ENCODE measurements around the gene XRCC2.
"Not testable (repeated sequence)": the region's sequence is repeated elsewhere in the genome, so short reads cannot be mapped to it uniquely, and the experiment has no call there.

Gene XRCC2

DNA sequence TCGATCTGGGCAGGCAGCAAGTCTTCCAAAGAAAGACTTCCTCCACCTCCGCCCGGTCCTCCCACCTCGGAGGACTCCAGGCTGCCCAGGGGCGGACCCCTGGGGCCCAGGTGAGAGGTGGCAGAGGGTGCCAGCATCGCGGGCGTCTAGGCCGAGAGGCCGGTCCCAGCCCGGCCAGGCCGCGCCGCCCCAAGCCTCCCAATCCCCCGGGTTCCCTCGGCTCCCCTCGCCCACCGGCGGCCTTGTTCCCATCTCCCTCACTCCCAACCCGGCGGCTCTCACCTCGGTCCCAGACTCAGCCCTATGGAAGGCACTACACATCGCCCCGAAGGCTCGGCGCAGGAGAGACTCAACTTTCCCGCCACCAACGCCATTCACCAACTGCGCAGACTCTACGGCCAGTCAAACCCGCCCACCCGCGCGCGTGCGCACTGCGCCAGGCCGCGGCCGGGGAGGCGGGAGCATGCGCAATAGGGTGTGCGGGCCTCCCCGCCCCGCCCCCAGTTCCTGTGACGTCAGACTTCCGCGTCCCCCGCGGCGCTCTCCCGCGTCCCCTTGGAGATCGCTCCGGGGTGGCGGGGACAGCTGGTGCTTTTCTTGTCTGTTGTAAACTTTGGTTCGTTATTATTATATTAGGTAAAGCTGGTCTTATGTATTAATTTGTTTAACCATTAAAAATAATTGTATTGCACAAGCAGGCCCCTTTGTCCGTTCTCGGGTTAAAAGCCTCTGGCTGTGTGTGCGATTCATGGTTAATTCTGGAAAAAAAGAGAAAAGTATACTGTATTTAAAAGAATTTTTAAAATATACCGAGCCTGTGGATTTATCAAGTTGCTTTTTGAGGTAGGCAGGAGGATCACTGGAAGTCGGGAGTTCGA lies at the start of gene XRCC2:
TSS of gene XRCC2 (minus strand) at position 383 of the 878 bp plus-strand sequence. CDS start at position 321, 62 bp downstream.
- DNase-seq (ENCODE audit: low read depth in 1 of 2, low spot score in 1 of 2), result peak; percentile 93 to 96

DNA sequence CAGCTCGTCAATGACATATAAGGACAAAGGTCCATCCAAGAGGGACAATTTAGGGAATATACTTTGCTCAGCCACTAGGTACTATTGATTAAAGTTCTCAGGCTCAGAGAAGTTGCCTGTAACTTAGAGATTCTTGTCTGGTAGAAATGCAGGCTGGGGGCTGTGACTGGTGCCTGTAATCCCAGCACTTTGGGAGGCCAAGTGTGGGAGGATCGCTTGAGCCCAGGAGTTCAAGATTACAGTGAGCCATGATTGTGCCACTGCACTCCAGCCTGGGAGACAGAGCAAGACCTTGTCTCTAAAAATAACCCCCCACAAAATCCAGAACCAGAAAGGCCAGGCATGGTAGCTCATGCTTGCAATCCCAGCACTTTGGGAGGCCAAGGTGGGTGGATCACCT lies 47.4 kb upstream of the XRCC2 start:
- DNase-seq (ENCODE audit: low read depth in 1 of 2, low spot score in 1 of 2), result no peak

DNA sequence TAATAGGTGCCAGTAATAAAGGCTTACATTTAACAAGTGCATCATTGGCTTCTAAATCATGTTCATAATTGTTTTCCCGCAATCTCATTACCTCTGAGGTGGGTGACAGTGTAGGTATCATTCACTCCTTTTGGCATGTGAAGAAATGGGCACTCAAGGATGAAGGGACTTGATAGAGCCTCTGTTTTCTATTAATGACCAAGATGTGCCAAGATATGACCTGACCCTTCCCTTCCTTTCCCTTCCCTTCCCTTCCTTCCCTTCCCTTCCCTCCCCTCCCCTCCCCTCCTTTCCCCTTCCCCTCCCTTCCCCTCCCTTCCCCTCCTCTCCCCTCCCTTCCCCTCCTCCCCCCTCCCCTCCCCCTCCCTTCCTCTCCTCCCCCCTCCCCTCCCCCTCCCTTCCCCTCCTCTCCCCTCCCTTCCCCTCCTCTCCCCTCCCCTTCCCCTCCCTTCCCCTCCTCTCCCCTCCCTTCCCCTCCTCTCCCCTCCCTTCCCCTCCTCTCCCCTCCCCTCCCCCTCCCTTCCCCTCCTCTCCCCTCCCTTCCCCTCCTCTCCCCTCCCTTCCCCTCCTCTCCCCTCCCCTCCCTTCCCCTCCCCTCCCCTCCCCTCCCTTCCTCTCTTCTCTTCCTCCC lies 36.6 kb upstream of the XRCC2 start:
- DNase-seq (ENCODE audit: low read depth in 1 of 2, low spot score in 1 of 2), result not testable (repeated sequence)

DNA sequence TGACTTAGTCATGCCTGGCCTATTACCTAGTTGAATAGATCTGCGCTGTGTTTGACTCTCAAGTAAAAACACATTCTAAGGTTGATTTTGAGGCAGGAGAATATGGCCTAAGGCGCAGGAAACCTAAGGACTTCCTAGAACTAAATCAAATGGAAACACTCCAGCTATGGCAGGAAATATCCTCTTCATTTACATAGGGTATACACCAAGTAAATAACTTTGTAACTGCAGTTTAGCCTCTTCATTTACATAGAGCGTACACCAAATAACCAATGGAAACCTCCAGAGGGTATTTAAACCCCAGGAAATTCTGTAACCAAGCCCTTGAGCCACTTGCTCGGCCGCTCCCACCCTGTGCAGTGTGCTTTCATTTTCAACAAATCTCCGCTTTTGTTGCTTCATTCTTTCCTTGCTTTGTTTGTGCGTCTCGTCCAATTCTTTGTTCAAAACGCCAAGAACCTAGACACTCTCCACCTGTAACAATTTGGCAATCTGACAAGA lies 35.6 kb upstream of the XRCC2 start:
- no peak for DNase-seq (ENCODE audit: low read depth in 1 of 2, low spot score in 1 of 2)

DNA sequence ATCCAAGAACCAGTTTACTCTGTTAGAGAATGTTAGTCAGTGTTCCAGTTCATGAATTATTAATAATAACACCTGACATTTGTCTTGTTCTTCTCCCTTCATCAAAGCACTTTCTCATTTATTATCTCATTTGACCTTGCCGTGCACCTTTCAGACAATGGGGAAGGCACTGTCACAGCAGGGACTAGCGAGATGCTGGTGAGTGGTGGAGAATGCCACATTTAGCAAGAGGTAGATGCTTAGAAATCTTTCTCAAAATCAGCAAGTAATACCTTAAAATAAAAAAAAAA lies 34.2 kb upstream of the XRCC2 start:
- no peak for DNase-seq (ENCODE audit: low read depth in 1 of 2, low spot score in 1 of 2)

DNA sequence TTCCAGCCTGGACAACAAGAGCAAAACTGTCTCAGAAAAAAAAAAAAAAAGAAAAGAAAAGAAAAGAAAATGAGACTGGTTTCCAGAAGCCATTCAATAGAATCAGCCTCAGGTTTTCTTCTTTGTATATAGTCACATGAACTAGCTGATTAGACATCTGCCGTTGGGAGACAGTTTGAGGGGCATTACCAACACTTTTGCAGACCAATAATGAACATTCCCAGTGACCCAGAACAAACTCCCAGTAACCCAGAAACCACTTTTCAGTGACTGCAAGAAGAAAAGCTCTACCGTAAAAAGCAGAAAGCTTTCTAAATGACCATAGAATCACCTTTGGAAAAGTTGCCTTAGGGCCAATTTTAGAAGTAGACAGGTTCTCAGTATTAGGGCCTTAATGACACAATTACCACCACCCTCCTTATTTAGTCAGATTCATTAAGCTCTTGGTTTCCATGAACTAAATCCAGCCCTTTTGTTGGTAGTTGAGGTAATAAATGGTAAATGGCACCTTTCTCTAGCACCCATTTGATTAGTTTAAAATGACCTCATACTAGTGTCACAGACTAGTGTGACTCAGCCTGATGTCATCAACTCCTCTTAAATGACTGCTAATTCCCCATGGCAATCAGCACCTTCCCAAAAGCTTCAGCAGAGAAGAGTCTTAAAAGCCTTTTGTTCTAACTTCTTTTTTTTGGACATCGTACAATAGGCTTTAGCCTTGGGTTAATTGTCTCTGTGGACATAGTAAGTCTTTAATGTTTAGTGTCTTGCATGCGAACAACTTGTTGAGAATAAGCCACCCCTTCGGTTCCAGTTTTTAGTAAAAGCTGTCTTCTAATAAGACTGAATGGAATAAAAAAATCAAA lies 33.6 kb upstream of the XRCC2 start:
- DNase-seq (ENCODE audit: low read depth in 1 of 2, low spot score in 1 of 2), result no peak

DNA sequence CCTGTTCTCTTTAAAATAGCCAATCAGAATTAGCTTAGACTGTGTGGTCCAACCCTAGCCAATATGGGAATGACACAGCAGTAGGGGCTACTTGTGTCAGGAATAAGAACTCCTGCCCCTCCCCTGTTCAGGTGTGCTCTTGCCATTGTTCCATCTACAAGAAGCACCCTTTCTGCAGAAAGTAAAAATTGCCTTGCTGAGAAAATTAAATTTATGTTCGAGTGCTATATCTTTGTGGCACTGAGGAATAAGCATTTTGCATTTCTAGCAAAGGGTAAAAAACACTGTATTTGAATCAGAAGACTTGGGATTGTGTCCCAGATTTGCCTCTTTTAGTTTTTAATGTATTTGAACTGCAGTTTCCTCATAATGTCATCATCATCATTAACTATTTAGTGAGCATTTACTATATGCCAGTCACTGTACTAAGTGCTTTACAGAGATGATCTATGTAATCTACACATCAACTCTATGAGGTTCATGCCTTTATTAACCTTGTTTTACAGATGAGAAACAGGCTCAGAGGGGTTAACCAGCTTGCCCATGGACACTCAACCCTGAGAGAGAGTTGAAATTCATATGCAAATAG lies 28.9 kb upstream of the XRCC2 start:
- no peak for DNase-seq (ENCODE audit: low read depth in 1 of 2, low spot score in 1 of 2)

DNA sequence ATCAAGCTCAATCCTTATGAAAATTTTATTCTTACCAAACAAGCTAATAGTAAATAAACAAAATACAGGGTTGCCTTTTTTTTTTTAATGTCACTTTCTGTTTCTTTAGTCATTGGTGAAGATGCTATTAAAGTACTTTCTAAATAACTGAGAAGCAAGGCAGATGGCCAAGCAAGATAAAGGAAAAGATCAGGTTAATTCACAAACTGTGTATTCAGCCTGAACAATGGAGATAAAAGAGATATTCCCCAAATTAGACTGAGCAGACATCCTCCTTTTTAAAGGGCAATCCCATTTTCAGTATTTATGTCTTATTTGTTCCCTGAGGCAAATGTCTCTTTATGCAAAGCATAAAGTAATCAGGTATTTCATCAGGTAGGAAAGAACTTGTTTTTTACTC lies 23.1 kb upstream of the XRCC2 start:
- no peak for DNase-seq (ENCODE audit: low read depth in 1 of 2, low spot score in 1 of 2)

DNA sequence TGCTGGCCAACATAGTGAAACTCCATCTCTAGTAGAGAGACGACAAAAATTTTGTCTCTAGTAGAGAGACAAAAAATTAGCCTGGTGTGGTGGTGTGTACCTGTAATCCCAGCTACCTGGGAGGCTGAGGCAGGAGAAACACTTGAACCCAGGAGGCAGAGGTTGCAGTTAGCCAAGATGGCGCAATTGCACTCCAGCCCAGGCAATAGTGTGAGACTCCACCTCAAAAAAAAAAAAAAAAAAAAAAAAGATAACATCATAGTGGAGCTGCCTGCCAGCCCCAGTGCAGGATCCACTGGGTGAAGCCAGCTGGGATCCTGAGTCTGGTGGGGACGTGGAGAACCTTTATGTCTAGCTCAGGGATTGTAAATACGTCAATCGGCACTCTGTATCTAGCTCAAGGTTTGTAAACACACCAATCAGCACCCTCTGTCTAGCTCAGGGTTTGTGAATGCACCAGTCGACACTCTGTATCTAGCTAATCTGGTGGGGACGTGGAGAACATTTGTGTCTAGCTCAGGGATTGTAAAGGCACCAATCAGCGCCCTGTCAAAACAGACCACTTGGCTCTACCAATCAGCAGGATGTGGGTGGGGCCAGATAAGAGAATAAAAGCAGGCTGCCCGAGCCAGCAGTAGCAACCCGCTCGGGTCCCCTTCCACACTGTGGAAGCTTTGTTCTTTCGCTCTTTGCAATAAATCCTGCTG lies 21.5 kb upstream of the XRCC2 start:
- DNase-seq (ENCODE audit: low read depth in 1 of 2, low spot score in 1 of 2), result not testable (repeated sequence)

DNA sequence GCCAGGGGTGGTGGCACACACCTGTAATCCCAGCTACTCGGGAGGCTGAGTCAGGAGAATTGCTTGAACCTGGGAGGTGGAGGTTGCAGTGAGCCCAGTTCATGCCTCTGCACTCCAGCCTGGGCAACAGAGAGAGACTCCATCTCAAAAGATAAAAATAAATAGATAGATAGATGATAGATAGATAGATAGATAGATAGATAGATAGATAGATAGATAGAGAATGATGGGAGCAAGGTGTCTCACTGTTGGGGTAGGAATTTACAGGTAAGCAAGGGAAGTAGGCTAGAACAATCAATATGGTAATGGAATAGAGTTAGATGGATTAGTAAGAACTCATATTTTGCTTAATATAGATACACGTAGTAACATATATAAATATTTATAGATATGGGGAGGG lies 16.3 kb upstream of the XRCC2 start:
- DNase-seq (ENCODE audit: low read depth in 1 of 2, low spot score in 1 of 2), result not testable (repeated sequence)

DNA sequence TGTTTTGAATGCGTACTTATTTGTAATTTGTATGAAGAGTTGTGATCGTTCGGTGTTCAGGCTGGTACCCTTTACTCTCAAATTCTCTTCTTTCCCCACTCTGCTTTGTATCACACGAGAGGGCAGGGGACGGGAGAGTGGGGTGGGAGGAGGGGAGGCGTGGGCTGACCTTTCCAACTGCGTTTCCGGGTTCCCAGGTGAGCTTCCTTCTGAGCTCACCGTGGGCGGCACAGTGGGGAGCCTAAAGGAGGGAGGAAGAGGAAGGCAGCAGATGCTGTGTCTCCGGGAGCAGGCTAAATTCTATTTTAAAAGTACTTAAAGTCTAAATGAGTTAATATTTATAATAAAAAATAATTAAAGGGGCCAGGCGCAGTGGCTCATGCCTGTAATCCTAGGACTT lies 7.4 kb upstream of the XRCC2 start:
- no peak for DNase-seq (ENCODE audit: low read depth in 1 of 2, low spot score in 1 of 2)

DNA sequence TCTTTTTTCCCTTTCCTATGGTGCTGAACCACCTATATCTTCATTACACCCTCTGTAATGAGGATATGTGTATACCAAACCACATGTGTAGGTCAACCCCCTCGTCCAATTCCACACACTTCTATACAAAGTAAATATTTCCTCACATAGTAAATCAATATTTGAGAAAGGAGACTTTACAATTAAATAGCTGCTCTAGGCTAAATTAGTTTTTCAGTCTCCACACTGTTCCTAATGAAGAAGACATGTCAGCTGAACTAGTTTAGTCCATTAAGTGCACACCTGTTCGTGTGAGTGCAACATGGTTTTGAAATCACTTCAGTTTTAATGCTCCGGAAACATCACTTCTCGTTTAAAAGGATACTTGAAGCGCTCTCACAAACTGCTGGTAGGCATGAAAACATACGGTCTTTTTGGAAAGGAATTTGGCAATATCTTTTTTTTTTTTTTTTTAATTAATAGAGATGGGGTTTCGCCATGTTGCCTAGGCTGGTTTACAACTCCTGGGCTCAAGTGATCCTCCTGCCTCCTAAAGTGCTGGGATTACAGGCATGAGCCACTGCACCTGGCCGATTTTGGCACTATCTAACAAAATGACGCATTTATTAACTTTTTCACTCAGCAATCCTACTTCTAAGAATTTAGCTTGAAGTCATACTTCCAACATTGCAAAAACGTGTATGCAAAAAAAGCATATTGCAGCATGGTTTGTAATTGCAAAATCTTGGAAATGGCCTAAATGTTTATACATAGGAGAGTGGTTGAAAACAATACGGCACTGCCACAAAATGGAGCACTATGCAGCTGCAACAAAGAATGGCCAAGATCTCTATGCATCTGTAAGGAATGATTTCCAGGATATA lies 2.1 kb upstream of the XRCC2 start:
- DNase-seq (ENCODE audit: low read depth in 1 of 2, low spot score in 1 of 2), result no peak

DNA sequence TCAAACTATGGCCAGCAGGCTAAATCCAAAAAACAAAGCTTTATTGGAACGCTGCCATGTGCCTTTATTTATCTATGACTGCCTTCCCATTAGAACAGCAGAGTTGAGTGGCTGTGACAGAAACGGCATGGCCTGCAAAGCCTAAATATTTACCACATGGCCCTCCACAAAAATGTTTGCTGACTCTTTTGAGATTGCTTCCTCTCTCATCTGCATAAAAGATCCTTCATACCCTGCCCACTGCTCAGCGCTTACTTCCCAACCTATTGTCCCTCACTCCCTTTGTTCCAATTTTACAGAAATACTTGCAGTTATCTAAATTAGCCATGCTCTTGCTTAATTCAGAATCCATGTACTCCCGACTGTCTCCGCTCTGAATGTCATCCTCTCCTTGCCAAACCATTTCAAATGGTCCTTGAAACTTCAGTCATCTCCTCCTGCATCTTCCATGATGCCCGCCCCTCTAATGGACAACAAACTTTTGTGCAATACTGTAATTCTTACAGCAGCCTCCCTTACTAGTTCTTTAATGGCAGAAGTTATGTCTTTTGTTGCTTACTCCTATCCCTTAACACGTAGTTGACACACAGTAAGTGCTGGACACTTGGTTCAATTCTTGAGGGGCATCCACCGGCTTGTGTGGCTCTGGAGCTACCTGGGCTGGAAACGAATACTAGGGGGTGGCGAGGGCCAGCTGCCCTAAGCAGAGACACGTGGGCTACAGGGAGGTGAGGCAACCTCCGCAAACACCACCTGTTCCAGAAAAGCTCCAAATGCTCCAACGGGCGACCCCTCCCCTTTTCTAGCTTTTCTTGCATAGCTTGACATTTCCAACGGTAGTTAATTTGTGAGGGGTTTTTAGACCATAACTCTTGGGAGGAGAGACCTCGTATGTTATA lies 832 bp downstream of the XRCC2 start:
- DNase-seq (ENCODE audit: low read depth in 1 of 2, low spot score in 1 of 2), result no peak

DNA sequence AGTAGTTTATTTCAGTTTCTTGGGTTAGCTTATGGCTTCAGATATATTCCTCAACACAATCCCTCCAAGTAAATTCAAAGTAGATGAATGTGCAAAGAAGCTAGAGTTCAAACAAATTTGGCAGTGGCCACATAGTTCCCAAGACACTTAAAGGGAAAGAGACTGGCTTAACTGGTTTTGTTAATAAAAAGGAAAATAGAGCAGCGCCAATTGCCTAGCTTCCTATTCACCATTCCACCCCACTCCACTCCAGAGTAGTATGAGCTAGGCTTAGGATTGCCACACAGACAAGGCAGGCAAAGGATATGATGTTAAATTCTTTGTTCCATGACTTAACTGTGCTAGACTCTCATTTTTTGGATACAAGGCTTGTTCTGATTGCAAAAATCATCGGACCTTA lies 2.0 kb downstream of the XRCC2 start:
- DNase-seq (ENCODE audit: low read depth in 1 of 2, low spot score in 1 of 2), result no peak

DNA sequence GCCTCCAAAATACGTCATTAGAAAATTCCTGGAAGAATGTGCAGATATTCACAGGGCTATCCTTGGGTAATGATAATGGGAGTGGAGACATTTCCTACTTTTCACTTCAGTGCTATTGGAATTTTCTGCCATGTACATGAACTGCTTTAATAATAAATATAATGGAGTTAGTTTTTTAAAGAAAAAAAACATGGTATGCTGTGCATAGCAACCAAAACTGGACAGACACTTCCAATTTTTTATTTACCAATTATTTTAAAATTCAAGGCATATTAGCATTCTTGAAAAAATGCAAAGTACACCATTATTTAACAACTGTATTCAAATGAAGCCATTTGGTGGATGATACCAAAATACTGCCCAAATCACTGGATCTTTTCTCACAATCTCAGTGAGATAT lies 3.3 kb downstream of the XRCC2 start:
- no peak for DNase-seq (ENCODE audit: low read depth in 1 of 2, low spot score in 1 of 2)

DNA sequence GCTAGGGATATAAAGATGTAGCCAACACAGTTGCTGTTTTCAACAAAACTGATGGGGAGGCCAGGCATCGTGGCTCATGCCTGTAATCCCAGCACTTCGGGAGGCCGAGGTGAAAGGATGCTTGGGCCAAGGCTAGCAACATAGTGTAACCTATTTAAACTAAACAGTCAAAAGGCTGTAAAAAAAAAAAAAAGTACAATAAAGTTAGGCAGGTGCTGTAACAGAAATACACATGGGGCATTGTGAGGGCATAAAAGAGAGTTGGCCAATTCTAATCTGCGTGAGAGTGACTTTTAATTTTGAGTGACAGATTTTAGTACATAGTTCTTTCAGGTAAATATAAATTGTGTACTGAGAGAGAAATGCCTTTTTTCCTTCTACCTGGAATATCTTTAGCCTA lies 6.2 kb downstream of the XRCC2 start:
- DNase-seq (ENCODE audit: low read depth in 1 of 2, low spot score in 1 of 2), result no peak

DNA sequence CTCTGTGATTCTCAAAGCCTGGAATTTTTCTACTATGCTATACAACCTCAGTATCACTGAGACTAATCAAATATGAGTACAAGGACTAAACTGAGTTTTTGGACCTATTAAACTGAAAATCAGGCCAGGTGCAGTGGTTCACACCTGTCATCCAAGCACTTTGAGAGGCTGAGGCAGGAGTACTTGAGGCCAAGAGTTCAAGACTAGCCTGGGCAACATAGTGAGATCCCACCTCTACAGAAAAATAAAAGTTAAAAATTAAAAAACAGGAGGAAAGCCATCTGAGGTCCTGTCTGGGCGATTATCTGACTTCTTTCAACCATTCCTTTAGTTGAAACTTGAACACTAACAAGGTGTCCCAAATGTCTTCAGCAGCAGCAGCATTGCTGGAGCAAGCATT lies 7.0 kb downstream of the XRCC2 start:
- no peak for DNase-seq (ENCODE audit: low read depth in 1 of 2, low spot score in 1 of 2)

DNA sequence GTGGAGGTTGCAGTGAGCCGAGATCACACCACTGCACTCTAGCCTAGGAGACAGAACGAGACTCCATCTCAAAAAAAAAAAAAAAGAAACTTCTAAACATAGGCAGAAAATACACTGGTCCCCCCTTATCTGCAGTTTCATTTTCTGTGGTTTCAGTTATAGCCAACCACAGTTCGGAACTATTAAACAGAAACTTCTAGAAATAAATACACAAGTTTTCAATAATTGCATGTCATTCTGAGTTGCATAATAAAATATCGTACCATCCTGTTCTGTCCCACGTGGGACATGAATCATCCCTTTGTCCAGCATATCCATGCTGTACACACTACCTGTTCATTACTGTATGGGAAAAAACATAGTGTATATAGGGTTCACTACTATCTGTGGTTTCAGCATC lies 8.0 kb downstream of the XRCC2 start:
- no peak for DNase-seq (ENCODE audit: low read depth in 1 of 2, low spot score in 1 of 2)

DNA sequence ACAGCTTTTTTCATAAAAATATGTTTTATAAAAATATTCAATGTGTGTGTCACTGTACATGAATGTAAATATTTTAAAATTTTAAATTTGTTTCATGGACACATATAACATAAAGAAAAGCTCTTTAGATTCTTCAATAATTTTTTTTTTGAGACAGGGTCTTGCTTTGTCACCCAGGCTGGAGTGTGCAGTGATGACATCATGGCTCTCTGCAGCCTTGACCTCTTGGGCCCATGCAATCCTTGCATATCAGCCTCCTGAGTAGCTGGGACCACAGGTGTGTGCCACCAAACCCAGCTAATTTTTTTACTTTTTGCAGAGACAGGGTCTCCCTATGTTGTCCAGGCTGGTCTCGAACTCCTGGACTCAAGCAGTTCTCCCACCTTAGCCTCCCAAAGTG lies 9.9 kb downstream of the XRCC2 start:
- no peak for DNase-seq (ENCODE audit: low read depth in 1 of 2, low spot score in 1 of 2)
